Endothelial cell of umbilical vein (primary cell): Measurements from ENCODE around the gene HMCN1. TPM values are rescaled to one million over a fixed set of nuclear protein-coding genes. Genes with fewer than 3 reads are reported as not detected.

Experiments used
- Bru-seq: library from RNA; stranded (reverse); fragments of 400-500 nt; gene quantifications from one replicate; lab custom pipeline; 2021; lab: Mats Ljungman, UMichigan
- BruChase-seq, 2 experiments: library from RNA; stranded (reverse); fragments of 400-500 nt; gene quantifications; one replicate each; lab custom pipeline; 2021; lab: Mats Ljungman, UMichigan
- BruUV-seq: library from RNA; stranded (reverse); fragments of 400-500 nt; replicated peaks from 2 replicates; lab custom pipeline; 2021; lab: Mats Ljungman, UMichigan
- CTCF ChIA-PET: fragments of 300-600, 350-600 bp; sonication (Branson Sonifier 250); formaldehyde crosslinking; loops from one replicate; lab custom pipeline; 2021; ENCODE audit warnings: antibody characterized with exemption, inconsistent platforms; lab: Charles Lee
- POLR2A ChIA-PET: fragments of 300-600, 350-600 bp; sonication (Branson Sonifier 250); formaldehyde crosslinking; loops from one replicate; lab custom pipeline; 2021; ENCODE audit warnings: antibody characterized with exemption, inconsistent platforms; lab: Charles Lee
- DNase-seq: peaks from one replicate; pipeline ENCODE4 v3.0.0-alpha.2; 2011; ENCODE audit warnings: low read depth, low spot score
- FAIRE-seq: peaks from 2 replicates; lab custom pipeline; 2011; peaks lifted over from hg19 to GRCh38; lab: Jason Lieb, UNC
- H2AFZ ChIP-seq: 2 replicates; pipeline ENCODE4 v1.6.0; 2012; ENCODE audit warnings: low read depth, low read length, control low read depth, inconsistent platforms
- H3K27ac ChIP-seq: 2 replicates; pipeline ENCODE4 v1.5.1; 2011; ENCODE audit warnings: low read depth, mild to moderate bottlenecking, control low read depth, low read length, moderate library complexity; ENCODE audit not compliant: insufficient read depth
- H3K27me3 ChIP-seq, 2 experiments: 2 replicates each; pipeline versions ENCODE4 v1.6.0 to v1.6.1; 2011; ENCODE audit warnings: low read length in 2 of 2, mixed read lengths in 1 of 2; ENCODE audit not compliant: control insufficient read depth in 2 of 2, insufficient read depth in 2 of 2
- H3K36me3 ChIP-seq, 2 experiments: 2 replicates in 1 of 2; 3 replicates in 1 of 2; pipeline ENCODE4 v1.5.1; 2011; ENCODE audit warnings: low read length in 2 of 2, mild to moderate bottlenecking in 1 of 2, moderate library complexity in 1 of 2; ENCODE audit not compliant: control insufficient read depth in 2 of 2, insufficient read depth in 2 of 2; ENCODE audit errors: extremely low read depth in 1 of 2
- H3K4me1 ChIP-seq: 3 replicates; pipeline ENCODE4 v1.5.1; 2011; ENCODE audit warnings: mild to moderate bottlenecking, low read length; ENCODE audit not compliant: control insufficient read depth, insufficient read depth; ENCODE audit errors: extremely low read depth
- H3K4me2 ChIP-seq: 2 replicates; pipeline ENCODE4 v1.6.1; 2011; ENCODE audit warnings: low read length, control low read depth, mixed read lengths; ENCODE audit not compliant: insufficient read depth
- H3K4me3 ChIP-seq, 3 experiments: fragments of 200-600 bp in 1 of 3; sonication (generic), shearing (Covaris generic) in 1 of 3; replicated peaks in 1 of 3; 2 replicates each; pipeline ENCODE4 v1.5.1; 2011 to 2016; ENCODE audit warnings: control low read depth in 3 of 3, low read length in 3 of 3, mild to moderate bottlenecking in 2 of 3, inconsistent platforms in 1 of 3, low read depth in 1 of 3, moderate library complexity in 1 of 3; ENCODE audit not compliant: insufficient read depth in 1 of 3
- H3K79me2 ChIP-seq: 2 replicates; pipeline ENCODE4 v1.6.0; 2012; ENCODE audit warnings: low read length, inconsistent platforms; ENCODE audit not compliant: control insufficient read depth, insufficient read depth
- H3K9ac ChIP-seq: replicated peaks from 2 replicates; pipeline ENCODE3; 2011; ENCODE audit warnings: low read length, control low read depth; ENCODE audit not compliant: insufficient read depth; ENCODE audit errors: extremely low read depth
- H3K9me1 ChIP-seq: replicated peaks from 3 replicates; pipeline ENCODE4 v1.6.0; 2011; ENCODE audit warnings: mild to moderate bottlenecking, low read length; ENCODE audit not compliant: control insufficient read depth, insufficient read depth; ENCODE audit errors: extremely low read depth
- H3K9me3 ChIP-seq: replicated peaks from 2 replicates; pipeline ENCODE4 v1.5.1; 2012; ENCODE audit warnings: low read length, inconsistent platforms; ENCODE audit not compliant: control insufficient read depth, insufficient read depth
- H4K20me1 ChIP-seq: replicated peaks from 2 replicates; pipeline ENCODE3; 2011; ENCODE audit warnings: mild to moderate bottlenecking, low read length; ENCODE audit not compliant: control insufficient read depth, insufficient read depth; ENCODE audit errors: extremely low read depth
- EZH2 ChIP-seq: IDR thresholded peaks from 2 replicates; pipeline ENCODE4 v1.6.1; 2012; ENCODE audit warnings: borderline replicate concordance, low read depth, mild to moderate bottlenecking, moderate library complexity, low read length, inconsistent platforms; ENCODE audit not compliant: severe bottlenecking
- POLR2AphosphoS5 ChIP-seq: IDR thresholded peaks from 2 replicates; pipeline ENCODE4 v1.6.1; 2012; ENCODE audit warnings: low read depth, mild to moderate bottlenecking, control low read depth, low read length, moderate library complexity; ENCODE audit not compliant: insufficient read depth
- dilution Hi-C: fragments of 300-500 bp; cut with MboI; formaldehyde crosslinking; loops from one replicate; pipeline ENCODE4 v1.15.0; 2019; ENCODE audit warnings: low sequenced_read_pairs; ENCODE audit not compliant: extremely low pct_ligation_motif_present
- intact Hi-C: fragments of 100-400 bp; cut with micrococcal nuclease; formaldehyde crosslinking; loops from one replicate; pipeline ENCODE4 v1.10.0; 2022
- long read RNA-seq: library from polyadenylated mRNA; stranded (forward); transcript quantifications from one replicate; pipeline ENCODE4 v2.0.0, GENCODE V29; 2021
- polyA minus RNA-seq, 3 experiments: library from RNA; depleted of rRNA, polyadenylated mRNA; stranded (reverse); fragments of >200 nt; gene quantifications; 1 replicate in 1 of 3; 2 replicates in 2 of 3; pipeline ENCODE4 v1.2.3, GENCODE V29; 2011
- polyA plus RNA-seq, 4 experiments: library from polyadenylated mRNA; depleted of rRNA in 3 of 4; stranded (reverse) in 3 of 4; unstranded in 1 of 4; fragments of >200 nt; gene quantifications; 2 replicates each; pipeline versions ENCODE4 v1.2.1 to v1.2.3, GENCODE V29; 2011 to 2012; ENCODE audit warnings: missing spikeins in 1 of 4
- total RNA-seq: library from RNA; stranded (reverse); gene quantifications from 2 replicates; pipeline ENCODE4 v1.2.3, GENCODE V29; 2021
- TF ChIP-seq, protein P1 (sequence below), 2 donors: IDR thresholded peaks; 1 replicate in 1 of 2; 2 replicates in 1 of 2; pipeline ENCODE4 v1.5.1; 2011; ENCODE audit warnings: low read length in 2 of 2, mild to moderate bottlenecking in 2 of 2, moderate library complexity in 2 of 2, control low read depth in 1 of 2, inconsistent platforms in 1 of 2, low read depth in 1 of 2; ENCODE audit not compliant: insufficient read depth in 1 of 2; ENCODE audit errors: extremely low read depth in 1 of 2

The HMCN1 gene
- 5.6 and 10.3 TPM in 2 replicates for total RNA-seq
- 16.0 and 24.1 TPM in 2 replicates for polyA plus RNA-seq
- 15.6 and 18.8 TPM in 2 replicates for polyA plus RNA-seq (2011; cell fraction: cytosol; rRNA removed)
- polyA plus RNA-seq (2011; cell fraction: nucleus; rRNA removed): 32.0 and 32.6 TPM in 2 replicates
- polyA plus RNA-seq (2012): 3.7 and 7.6 TPM in 2 replicates
- 46.2 and 77.8 TPM in 2 replicates for polyA minus RNA-seq
- polyA minus RNA-seq (2011; cell fraction: cytosol; rRNA and poly(A)+ RNA removed): 0.61 TPM
- 37.2 and 43.3 TPM in 2 replicates for polyA minus RNA-seq (2011; cell fraction: nucleus; rRNA and poly(A)+ RNA removed)
- Bru-seq, nascent RNA: percentile 53 among the genes with signal in this experiment
- BruChase-seq, experiment 1, labeled RNA remaining after a 6-hour chase: percentile 32 among the genes with signal in this experiment
- percentile 37 among the genes with signal in this experiment for BruChase-seq, experiment 2, labeled RNA remaining after a 2-hour chase
- long read RNA-seq, partial matches to known transcripts: 1 of 4 reads
- long read RNA-seq, other reads (novel, unspliced or antisense): 3 of 4 reads

DNA sequence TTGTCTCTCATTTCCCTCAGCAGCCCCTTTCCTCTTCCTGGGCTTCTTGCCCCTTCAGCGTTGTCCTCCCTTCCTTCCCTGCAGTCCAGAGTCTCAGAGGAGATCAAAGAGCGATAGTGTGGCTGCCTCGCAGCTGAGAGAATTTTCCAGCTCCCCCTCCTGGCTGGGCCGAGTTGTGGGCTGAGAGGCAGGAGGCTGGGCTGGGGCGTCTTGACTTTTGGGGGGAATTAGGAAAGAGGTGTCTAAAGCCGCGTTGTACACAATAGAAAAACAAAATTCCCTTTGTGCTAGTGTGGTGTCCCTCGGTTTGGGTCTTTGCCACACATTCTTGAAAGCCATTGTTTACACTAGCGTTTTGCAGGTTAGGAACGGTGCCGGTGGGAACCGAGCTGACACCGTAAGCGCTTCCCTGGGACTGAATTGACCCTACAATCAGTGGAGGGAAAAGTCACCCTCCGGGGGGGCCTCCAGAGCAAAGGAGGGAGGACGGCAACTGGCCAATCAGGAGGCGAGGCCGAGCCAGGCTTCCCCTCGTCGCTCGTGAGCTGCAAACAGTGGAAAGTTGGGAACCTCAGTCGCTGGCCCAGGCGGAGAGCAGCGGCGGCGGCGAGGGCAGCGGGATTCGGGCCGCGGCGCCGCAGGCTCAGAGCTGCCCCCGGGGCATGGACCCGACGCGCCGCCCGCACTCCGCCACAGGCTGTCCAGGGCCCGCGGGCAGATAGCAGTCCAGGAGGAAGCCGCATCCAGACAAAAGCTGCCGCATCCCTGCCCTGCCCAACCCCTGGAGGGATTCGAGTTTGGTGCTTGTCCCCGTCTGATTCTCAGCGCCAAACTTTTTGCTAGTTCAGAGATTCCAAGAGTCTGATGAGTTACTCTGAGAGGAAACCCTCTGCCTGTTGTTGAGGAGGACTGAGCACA is at the start of gene HMCN1:
Gene HMCN1 (plus strand): TSS at position 574 of the 918 bp plus-strand sequence. CDS start 389 bp downstream, outside the sequence.
- Histone ChIP-seq H3K4me2 (peak within 1 kb of the TSS; percentile 83), H2AFZ (peak within 1 kb of the TSS; percentile 93), H3K4me3 (peak within 1 kb of the TSS; percentile 52 to 80 (median 74)), H3K79me2 (no peaks in the 10 kb centered on the region), H3K9ac (peak within 1 kb of the TSS; percentile 76), H4K20me1 (no peaks in the 10 kb centered on the region), H3K36me3 (no peaks in the 10 kb centered on the region), H3K27ac (peak within 1 kb of the TSS; percentile 50), H3K9me3 (no peaks in the 10 kb centered on the region), H3K27me3 (no peaks in the 10 kb centered on the region), H3K4me1 (peaks cover 19% of the 10 kb centered on the region), H3K9me1 (peaks cover 3% of the 10 kb centered on the region)
- peak; percentile 85 for DNase-seq
- intact Hi-C loops (loop anchor here (1.0 to 5.0 kb wide), 2 partner anchors 358 to 478 kb away; no protein-coding TSS in a partner anchor), dilution Hi-C loops (no loop called here)
- no peak for TF ChIP-seq EZH2
- TF ChIP-seq, protein P1, sequence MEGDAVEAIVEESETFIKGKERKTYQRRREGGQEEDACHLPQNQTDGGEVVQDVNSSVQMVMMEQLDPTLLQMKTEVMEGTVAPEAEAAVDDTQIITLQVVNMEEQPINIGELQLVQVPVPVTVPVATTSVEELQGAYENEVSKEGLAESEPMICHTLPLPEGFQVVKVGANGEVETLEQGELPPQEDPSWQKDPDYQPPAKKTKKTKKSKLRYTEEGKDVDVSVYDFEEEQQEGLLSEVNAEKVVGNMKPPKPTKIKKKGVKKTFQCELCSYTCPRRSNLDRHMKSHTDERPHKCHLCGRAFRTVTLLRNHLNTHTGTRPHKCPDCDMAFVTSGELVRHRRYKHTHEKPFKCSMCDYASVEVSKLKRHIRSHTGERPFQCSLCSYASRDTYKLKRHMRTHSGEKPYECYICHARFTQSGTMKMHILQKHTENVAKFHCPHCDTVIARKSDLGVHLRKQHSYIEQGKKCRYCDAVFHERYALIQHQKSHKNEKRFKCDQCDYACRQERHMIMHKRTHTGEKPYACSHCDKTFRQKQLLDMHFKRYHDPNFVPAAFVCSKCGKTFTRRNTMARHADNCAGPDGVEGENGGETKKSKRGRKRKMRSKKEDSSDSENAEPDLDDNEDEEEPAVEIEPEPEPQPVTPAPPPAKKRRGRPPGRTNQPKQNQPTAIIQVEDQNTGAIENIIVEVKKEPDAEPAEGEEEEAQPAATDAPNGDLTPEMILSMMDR (IDR thresholded peaks at IDR 0.05; ENCODE audit: extremely low read depth in 1 of 2, insufficient read depth in 1 of 2, low read depth in 1 of 2, low read length in 2 of 2): peak; percentile 42 to 51
- TF ChIP-seq POLR2AphosphoS5: peak; percentile 22
- POLR2A ChIA-PET: interaction anchor here (0.8 kb wide), 1 partner anchor 18 kb away, joined by 3 read pairs; no protein-coding TSS in a partner anchor
- BruUV-seq: TSS peak; percentile 47
- CTCF ChIA-PET: interaction anchor here (0.6 to 3.9 kb wide), 9 partner anchors 14 to 980 kb away, joined by 3 to 62 read pairs (median 4); partner anchors contain the start of gene EDEM3
- FAIRE-seq: peak; percentile 48
